HG03060 (cell line): ENCODE results near the gene GFRA1.
"Not testable (repeated sequence)": the region's sequence is repeated elsewhere in the genome, so short reads cannot be mapped to it uniquely, and the experiment has no call there.

Experiments
- ATAC-seq: cut with Tn5 transposase; IDR thresholded peaks from one replicate; pipeline ENCODE4 v1.9.1; 2021; ENCODE audit warnings: low read depth, moderate number of reproducible peaks; ENCODE audit not compliant: unreplicated experiment

The GFRA1 gene

GRCh38 chr10:116079355-116079754 is 193.7 kb downstream of the GFRA1 start:
- no peak for ATAC-seq

- ATAC-seq, result no peak
These were observed 196.4 kb downstream of the GFRA1 start for GRCh38 chr10:116076621-116077020.

DNA sequence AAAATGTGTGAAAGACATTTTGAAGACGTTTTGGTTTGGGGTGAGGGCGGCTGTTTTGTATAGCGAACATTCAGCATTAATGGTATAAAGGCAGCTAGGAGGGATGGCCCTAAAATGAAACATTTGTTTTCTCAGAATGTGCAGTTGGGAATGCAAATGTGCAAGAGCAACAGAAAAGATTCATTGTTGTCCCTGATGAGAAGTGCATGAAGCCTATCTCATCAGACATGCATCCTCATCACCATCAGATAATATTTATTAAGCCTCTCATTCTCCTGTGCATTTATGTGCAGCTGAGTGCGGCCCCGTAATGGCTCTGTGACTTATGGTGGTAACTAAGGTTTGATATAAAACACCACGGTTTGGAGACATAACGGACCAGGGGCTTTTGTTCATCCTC is 199.5 kb downstream of the GFRA1 start:
- no peak for ATAC-seq

DNA sequence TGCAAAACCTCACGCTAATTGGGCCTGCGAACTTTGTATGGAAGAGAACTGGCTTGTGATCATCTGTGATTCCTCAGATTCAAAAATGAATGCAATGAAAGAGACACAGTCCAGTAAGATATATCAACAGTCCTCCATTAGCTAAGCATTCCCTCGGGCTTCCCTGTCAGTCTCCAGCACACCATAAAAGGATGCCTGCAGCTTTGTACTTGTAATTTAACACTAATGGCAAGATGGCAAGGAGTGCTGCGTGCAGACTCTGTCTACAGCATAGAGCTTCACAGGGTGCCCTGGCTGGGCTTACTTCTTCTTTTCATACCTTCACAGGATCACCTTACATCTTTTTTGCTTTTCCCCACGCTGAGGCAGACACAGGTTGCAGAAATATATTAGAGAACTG is 200.0 kb downstream of the GFRA1 start:
- ATAC-seq, result no peak

- no peak for ATAC-seq
These were observed 201.4 kb downstream of the GFRA1 start for GRCh38 chr10:116071453-116072148.

DNA sequence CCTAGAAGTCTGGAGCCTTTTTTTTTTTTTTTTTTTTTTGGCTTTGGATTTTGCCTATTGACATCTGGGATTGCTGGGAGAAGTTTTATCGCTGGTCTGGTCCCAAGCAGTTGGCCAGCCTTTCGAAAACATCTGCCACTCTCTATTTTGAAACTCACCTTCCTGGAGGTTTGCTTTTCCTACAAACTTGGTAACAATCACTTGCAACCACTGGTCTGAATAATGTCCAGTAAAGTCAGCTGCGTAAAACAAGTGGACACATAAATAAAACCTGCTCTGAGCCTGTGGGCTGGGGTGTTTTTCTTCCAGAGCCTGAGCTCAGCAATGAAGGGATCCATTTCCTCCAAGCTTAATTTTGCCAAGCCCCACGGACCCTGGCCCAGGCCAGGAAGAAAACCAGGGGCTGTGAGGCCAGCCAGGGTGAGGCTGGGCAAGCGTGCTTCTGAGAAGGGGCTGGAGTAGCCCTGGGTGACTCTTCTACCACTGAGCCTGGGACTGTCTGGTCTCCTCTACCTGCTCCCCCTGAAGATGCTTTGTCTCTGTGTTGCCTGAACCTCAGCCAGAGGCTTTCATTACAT is 202.2 kb downstream of the GFRA1 start:
- no peak for ATAC-seq

- ATAC-seq, result no peak
These were observed 203.2 kb downstream of the GFRA1 start for GRCh38 chr10:116069856-116070255.

DNA sequence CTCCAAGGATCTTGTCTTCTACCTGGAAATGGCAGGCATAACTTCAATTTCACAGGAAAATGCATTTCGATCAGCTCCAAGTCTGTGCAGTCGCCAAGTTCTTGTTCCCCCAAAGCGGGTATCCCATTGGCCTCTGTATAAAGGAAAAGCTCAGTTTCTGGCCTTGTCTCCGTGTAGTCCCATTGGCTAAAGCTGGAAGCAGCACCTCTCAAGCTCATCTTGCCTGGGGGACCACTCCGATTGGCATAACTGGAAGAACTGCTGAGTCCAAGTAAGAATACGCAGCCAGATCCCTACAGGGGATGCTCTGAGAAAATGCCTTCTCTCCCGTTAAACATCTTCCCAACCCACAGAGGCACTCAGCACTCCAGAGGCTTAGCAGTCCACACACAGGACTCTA is 205.2 kb downstream of the GFRA1 start:
- no peak for ATAC-seq

DNA sequence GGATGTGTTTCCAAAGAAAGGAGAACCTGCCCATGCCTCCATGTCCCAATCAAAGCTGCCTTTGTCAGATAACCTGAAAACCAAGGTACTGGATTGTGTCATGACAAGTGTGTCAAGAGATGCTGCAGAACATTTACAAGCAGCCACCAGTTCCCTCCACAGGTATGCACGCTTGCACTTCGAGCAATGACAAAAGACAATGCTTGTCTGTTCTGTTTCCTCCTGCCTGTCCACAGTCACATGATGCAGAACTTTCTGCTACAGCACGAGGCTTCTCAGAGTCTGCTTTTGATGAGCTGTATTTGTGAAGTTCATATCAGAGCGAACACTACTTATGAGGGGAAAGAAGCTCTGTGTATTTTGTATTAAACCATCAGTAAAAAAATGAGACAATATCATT is 209.9 kb downstream of the GFRA1 start:
- no peak for ATAC-seq

DNA sequence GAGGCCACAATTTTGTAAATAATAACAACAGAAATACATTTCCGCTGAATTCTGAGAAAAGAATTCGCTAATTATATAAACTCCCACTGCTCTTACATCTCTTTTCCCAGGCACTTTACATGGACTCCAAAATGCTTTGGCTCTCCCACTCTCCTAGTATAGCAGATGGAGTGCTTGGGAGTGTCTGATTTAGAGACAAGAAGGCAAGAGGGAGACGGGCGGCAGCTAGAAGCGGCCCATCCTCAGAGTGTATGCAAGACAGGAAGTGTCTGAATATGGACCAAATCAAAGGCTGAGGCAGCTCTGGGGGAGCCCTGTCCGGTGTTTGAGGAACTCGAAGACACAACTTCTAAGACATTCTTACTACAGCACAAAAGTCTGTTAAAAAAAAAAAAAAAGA is 212.1 kb downstream of the GFRA1 start:
- ATAC-seq, result no peak

GRCh38 chr10:116059320-116059719 is 213.7 kb downstream of the GFRA1 start:
- ATAC-seq, result no peak

GRCh38 chr10:116056445-116057293 is 216.3 kb downstream of the GFRA1 start:
- no peak for ATAC-seq

GRCh38 chr10:116055917-116056252 is 217.1 kb downstream of the GFRA1 start:
- no peak for ATAC-seq

- no peak for ATAC-seq
These were observed 217.6 kb downstream of the GFRA1 start for GRCh38 chr10:116055252-116055916.

GRCh38 chr10:116053910-116054309 is 219.1 kb downstream of the GFRA1 start:
- no peak for ATAC-seq

DNA sequence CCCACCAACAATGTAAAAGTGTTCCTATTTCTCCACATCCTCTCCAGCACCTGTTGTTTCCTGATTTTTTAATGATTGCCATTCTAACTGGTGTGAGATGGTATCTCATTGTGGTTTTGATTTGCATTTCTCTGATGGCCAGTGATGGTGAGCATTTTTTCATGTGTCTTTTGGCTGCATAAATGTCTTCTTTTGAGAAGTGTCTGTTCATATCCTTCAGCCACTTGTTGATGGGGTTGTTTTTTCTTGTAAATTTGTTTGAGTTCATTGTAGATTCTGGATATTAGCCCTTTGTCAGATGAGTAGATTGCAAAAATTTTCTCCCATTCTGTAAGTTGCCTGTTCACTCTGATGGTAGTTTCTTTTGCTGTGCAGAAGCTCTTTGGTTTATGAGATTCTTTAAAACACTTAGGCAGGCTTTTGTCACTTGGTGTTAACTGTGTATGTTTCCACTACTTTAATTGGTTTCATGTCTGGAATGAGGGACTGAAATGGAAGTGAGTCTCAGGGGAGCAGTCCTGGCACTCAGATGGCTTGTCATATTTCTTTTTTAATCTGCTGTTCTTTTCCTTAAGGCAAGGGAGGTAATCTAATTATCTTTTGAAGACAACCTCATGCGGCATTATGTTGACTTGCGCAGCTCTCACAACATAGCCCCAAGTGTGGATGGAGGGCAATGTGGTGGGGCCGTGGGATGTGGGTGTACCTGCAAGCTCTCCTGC is 219.8 kb downstream of the GFRA1 start:
- ATAC-seq, result not testable (repeated sequence)

DNA sequence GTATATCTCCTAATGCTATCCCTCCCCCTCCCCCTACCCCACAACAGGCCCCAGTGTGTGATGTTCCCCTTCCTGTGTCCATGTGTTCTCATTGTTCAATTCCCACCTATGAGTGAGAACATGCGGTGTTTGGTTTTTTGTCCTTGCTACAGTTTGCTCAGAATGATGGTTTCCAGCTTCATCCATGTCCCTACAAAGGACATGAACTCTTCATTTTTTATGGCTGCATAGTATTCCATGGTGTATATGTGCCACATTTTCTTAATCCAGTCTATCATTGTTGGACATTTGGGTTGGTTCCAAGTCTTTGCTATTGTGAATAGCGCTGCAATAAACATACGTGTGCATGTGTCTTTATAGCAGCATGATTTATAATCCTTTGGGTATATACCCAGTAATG is 220.5 kb downstream of the GFRA1 start:
- ATAC-seq, result not testable (repeated sequence)

- no peak for ATAC-seq
These were observed 223.1 kb downstream of the GFRA1 start for GRCh38 chr10:116049974-116050304.

DNA sequence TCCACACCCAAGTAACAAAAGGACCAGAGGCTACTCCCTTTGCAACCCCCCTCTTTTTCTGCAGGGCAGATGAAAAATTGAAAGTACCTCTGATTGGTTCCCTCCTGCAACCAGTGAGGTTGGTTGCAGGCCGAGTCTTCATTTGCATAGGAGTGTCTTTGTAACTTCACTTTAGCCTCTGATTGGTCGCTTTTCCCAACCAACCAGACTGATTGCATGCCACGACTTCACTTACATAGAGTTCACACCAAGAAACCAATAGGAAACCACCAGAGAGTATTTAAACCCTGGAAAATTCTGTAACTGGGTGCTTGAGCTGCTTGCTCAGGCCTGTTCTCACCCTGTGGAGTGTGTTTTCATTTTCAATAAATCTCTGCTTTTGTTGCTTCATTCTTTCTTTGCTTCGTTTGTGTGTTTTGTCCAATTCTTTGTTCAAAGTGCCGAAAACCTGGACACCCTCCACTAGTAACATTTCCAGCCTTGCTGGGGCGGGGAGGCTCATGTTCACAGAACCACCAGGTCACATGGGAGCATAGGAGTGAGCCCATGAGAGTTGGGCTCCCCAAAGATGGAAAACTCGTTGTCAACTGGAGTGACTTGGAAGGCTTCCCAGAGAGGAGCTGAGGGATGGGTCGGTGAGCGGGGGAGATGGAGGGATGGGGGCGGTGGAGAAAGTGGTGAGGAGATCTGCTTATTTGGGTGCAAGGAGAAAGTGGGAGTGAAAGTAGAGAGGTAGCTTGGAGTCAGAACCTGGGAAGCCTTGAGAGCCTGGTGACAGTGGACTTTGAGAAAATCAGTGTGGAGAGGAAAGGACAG is 223.6 kb downstream of the GFRA1 start:
- ATAC-seq, result no peak
